Activated T-cell treated with anti-CD3 and anti-CD28 coated beads, Interleukin-2, amount 50 U/mL, for 24 hours (primary cell): ENCODE measurements around the gene MESP2.

Experiments used
- DNase-seq: peaks from one replicate; pipeline ENCODE4 v3.0.0-alpha.2; 2020
- H3K27ac Mint-ChIP-seq: 2 replicates; pipeline ENCODE4 v1.8.0; 2020; ENCODE audit warnings: mild to moderate bottlenecking, mixed read lengths
- H3K27me3 Mint-ChIP-seq: 2 replicates; pipeline ENCODE4 v1.8.0; 2020; ENCODE audit warnings: mixed read lengths
- H3K36me3 Mint-ChIP-seq: 2 replicates; pipeline ENCODE4 v1.8.0; 2020; ENCODE audit warnings: low read depth, mixed read lengths
- H3K4me1 Mint-ChIP-seq: 2 replicates; pipeline ENCODE4 v1.8.0; 2020; ENCODE audit warnings: low read depth, mixed read lengths
- H3K4me3 Mint-ChIP-seq: 2 replicates; pipeline ENCODE4 v1.8.0; 2020; ENCODE audit warnings: mild to moderate bottlenecking, moderate library complexity, mixed read lengths
- H3K9me3 Mint-ChIP-seq: 2 replicates; pipeline ENCODE4 v1.8.0; 2020; ENCODE audit warnings: mixed read lengths

The MESP2 gene

GRCh38 chr15:89808160-89808870 lies 32.2 kb downstream of the MESP2 start:
- Mint-ChIP-seq H3K36me3 (no peaks in the 10 kb centered on the region), H3K9me3 (no peaks in the 10 kb centered on the region), H3K4me3 (no peak overlapping the region), H3K4me1 (peaks cover 1% of the 10 kb centered on the region), H3K27ac (no peak overlapping the region), H3K27me3 (peaks cover 16% of the 10 kb centered on the region)
- no peak for DNase-seq

DNA sequence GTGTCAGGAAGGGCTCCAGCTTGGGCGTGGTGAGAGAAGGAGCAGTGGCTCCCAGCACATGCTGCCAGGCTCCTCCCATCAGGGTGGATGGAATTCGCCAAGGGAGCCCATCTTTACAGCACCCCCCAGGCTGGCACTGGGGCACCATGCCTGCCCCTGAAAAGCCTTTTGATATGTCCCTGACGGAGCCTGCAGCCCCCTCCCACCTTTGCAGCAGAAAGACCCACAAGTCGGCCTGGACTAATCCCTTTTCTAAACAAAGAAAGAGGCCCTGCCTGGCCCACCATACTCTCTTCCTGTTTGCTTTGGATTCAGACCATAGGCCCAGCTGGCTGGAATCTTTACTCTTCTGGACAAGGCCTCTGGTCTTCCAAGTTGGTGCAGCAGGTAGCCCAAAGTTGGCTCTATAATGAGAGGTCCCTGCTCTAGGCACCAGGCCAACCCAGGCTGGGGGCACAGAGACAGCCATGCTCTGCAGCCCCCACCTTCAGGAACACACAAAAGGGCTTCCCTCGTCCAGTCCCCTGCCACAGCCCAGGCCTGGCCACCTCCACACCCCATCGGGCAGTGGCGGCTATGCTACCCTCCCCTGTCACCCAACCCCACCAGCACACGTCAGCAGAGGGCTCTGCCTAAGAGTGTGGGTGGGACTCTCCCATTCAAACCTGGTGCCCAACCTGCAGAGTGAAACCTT lies 33.1 kb downstream of the MESP2 start:
- H3K4me1 Mint-ChIP-seq = peaks cover 4% of the 10 kb centered on the region
- peaks cover 25% of the 10 kb centered on the region for H3K27me3 Mint-ChIP-seq
- H3K4me3 Mint-ChIP-seq = no peak overlapping the region
- H3K27ac Mint-ChIP-seq = no peak overlapping the region
- no peaks in the 10 kb centered on the region for H3K9me3 Mint-ChIP-seq
- DNase-seq = no peak
- H3K36me3 Mint-ChIP-seq = no peaks in the 10 kb centered on the region

DNA sequence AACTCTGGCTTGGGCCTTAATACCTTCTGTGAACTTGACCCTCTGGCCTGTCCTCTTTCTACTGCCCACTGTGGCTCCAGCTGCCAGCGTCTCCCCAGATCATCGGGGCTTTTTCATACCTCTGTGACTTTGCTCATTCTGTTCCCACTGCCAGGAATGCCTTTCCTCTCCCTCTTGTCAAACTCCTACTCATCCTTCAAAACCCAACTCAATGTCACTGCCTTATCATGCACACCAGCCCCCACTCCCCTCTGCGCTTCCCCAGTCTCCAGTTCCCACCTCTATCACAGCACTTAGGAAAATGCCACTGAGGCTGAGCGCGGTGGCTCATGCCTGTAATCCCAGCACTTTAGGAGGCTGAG lies 33.6 kb downstream of the MESP2 start:
- Mint-ChIP-seq H3K4me1 (peaks cover 4% of the 10 kb centered on the region), H3K27ac (no peak overlapping the region), H3K9me3 (no peaks in the 10 kb centered on the region), H3K4me3 (no peak overlapping the region), H3K36me3 (no peaks in the 10 kb centered on the region), H3K27me3 (peaks cover 26% of the 10 kb centered on the region)
- no peak for DNase-seq

- no peak overlapping the region for H3K27ac Mint-ChIP-seq
- no peak for DNase-seq
- H3K4me3 Mint-ChIP-seq = no peak overlapping the region
- H3K9me3 Mint-ChIP-seq = no peaks in the 10 kb centered on the region
- H3K36me3 Mint-ChIP-seq = no peaks in the 10 kb centered on the region
- peaks cover 9% of the 10 kb centered on the region for H3K4me1 Mint-ChIP-seq
- H3K27me3 Mint-ChIP-seq = peaks cover 36% of the 10 kb centered on the region
Measured at GRCh38 chr15:89810837-89811236, 34.7 kb downstream of the MESP2 start.

- Mint-ChIP-seq H3K4me1 (peaks cover 9% of the 10 kb centered on the region), H3K27me3 (peaks cover 46% of the 10 kb centered on the region), H3K9me3 (no peaks in the 10 kb centered on the region), H3K36me3 (no peaks in the 10 kb centered on the region), H3K27ac (no peak overlapping the region), H3K4me3 (no peak overlapping the region)
- no peak for DNase-seq
Measured at GRCh38 chr15:89812011-89812846, 36.1 kb downstream of the MESP2 start.

DNA sequence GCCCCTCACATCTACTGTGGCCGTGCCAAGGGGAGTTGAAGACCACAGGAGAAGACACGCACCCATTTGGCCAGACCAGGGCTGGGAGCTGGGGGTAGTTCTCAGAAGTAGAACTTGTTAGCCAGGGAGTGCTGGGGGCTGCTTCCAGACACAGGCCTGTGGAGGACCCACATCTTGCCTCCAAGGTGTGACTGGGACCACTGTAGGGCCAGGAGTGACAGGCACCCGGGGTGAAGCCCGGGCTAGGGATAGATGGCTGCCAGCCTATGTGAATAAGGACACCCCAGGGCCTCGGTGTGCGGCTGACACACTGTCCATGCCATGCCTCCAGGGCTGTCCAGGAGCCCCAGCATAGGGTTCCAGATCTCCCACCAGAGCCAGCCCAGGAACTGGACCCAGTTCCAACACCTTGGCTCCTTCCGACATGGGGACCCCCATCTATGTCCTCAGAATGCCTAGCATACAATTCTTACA lies 36.8 kb downstream of the MESP2 start:
- no peak overlapping the region for H3K4me3 Mint-ChIP-seq
- H3K36me3 Mint-ChIP-seq = no peaks in the 10 kb centered on the region
- H3K27me3 Mint-ChIP-seq = peaks cover 51% of the 10 kb centered on the region
- no peaks in the 10 kb centered on the region for H3K9me3 Mint-ChIP-seq
- no peak overlapping the region for H3K27ac Mint-ChIP-seq
- peaks cover 9% of the 10 kb centered on the region for H3K4me1 Mint-ChIP-seq
- no peak for DNase-seq

GRCh38 chr15:89813381-89814111 lies 37.4 kb downstream of the MESP2 start:
- no peak overlapping the region for H3K27ac Mint-ChIP-seq
- no peak for DNase-seq
- H3K27me3 Mint-ChIP-seq = peaks cover 57% of the 10 kb centered on the region
- H3K9me3 Mint-ChIP-seq = no peaks in the 10 kb centered on the region
- peak overlapping the region; percentile 35 for H3K4me3 Mint-ChIP-seq
- peaks cover 9% of the 10 kb centered on the region for H3K4me1 Mint-ChIP-seq
- no peaks in the 10 kb centered on the region for H3K36me3 Mint-ChIP-seq

GRCh38 chr15:89814112-89814742 lies 38.1 kb downstream of the MESP2 start:
- DNase-seq = peak; percentile 37
- Mint-ChIP-seq H3K27ac (no peak overlapping the region), H3K36me3 (no peaks in the 10 kb centered on the region), H3K4me1 (peaks cover 9% of the 10 kb centered on the region), H3K4me3 (peak overlapping the region; percentile 35), H3K9me3 (no peaks in the 10 kb centered on the region), H3K27me3 (peaks cover 57% of the 10 kb centered on the region)

- Mint-ChIP-seq H3K27me3 (peaks cover 63% of the 10 kb centered on the region), H3K4me3 (peak overlapping the region; percentile 66), H3K9me3 (no peaks in the 10 kb centered on the region), H3K4me1 (peaks cover 9% of the 10 kb centered on the region), H3K36me3 (no peaks in the 10 kb centered on the region), H3K27ac (no peak overlapping the region)
- DNase-seq = no peak
Measured at GRCh38 chr15:89815769-89816168, 39.6 kb downstream of the MESP2 start.

DNA sequence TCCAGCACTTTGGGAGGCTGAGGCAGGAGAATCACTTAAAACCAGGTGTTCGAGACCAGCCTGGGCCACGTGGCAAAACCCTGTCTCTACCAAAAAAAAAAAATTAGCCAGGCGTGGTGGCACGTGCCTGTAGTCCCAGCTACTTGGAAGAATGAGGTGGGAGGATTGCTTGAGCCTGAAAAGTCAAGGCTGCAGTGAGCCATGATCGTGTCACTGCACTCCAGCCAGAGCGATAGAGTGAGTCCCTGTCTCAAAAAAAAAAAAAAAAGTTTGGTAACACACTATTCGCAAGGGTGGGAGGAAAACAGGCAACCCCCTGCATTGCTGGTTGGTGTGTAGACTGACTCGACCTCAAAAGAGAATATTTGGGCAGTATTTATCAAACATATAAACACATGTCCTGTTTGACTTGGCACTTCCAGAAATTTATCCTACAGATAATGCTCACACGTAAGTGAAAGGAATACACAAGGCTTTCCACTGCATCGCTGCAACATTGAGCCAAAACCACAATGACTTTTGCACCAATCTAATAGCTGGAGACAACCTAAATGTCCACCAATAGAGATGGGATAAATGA lies 41.7 kb downstream of the MESP2 start:
- no peak overlapping the region for H3K4me3 Mint-ChIP-seq
- H3K27me3 Mint-ChIP-seq = peaks cover 68% of the 10 kb centered on the region
- peaks cover 7% of the 10 kb centered on the region for H3K4me1 Mint-ChIP-seq
- DNase-seq = no peak
- no peaks in the 10 kb centered on the region for H3K9me3 Mint-ChIP-seq
- H3K36me3 Mint-ChIP-seq = no peaks in the 10 kb centered on the region
- H3K27ac Mint-ChIP-seq = no peak overlapping the region

- DNase-seq = no peak
- Mint-ChIP-seq H3K27me3 (peaks cover 64% of the 10 kb centered on the region), H3K36me3 (no peaks in the 10 kb centered on the region), H3K27ac (no peak overlapping the region), H3K4me1 (peaks cover 7% of the 10 kb centered on the region), H3K4me3 (no peak overlapping the region), H3K9me3 (no peaks in the 10 kb centered on the region)
Measured at GRCh38 chr15:89818287-89818686, 42.2 kb downstream of the MESP2 start.

- Mint-ChIP-seq H3K4me1 (no peaks in the 10 kb centered on the region), H3K27me3 (peaks cover 49% of the 10 kb centered on the region), H3K36me3 (no peaks in the 10 kb centered on the region), H3K4me3 (no peak overlapping the region), H3K27ac (no peak overlapping the region), H3K9me3 (no peaks in the 10 kb centered on the region)
- no peak for DNase-seq
Measured at GRCh38 chr15:89820666-89821611, 44.8 kb downstream of the MESP2 start.

DNA sequence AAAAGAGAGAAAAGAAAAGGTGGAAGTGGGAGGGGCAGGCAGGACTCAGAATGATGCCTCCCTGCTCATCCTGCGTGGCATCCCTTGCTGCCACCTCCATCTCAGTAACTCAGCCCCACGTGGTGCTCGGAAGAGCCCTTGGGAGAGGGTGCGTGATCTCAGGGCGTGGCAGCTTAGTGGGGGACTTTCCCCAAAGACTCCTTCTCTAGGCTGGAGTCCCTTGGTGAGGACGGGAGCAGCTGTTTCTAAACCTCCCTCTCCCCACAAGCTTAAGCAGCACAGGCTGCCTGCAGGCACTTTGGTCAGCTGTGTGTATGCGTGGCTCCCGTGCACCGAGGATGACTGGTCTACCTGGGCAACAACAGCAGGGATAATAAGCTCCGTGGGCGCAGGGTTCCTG lies 45.9 kb downstream of the MESP2 start:
- H3K4me3 Mint-ChIP-seq = no peak overlapping the region
- peaks cover 40% of the 10 kb centered on the region for H3K27me3 Mint-ChIP-seq
- H3K36me3 Mint-ChIP-seq = no peaks in the 10 kb centered on the region
- no peaks in the 10 kb centered on the region for H3K4me1 Mint-ChIP-seq
- no peaks in the 10 kb centered on the region for H3K9me3 Mint-ChIP-seq
- DNase-seq = no peak
- no peak overlapping the region for H3K27ac Mint-ChIP-seq
